ENCODE data around the gene AKNAD1. TPM values are rescaled to one million over a fixed set of nuclear protein-coding genes. Genes with fewer than 3 reads are reported as not detected.
"Not testable (repeated sequence)": the region's sequence is repeated elsewhere in the genome, so short reads cannot be mapped to it uniquely, and the experiment has no call there.

AKNAD1 gene
- 2.2 TPM for total RNA-seq (ENCODE audit: insufficient read depth, low replicate concordance)

- DNase-seq (ENCODE audit: low spot score): no peak
These were observed at the start of gene AKNAD1 for GRCh38 chr1:108856994-108857393. Gene AKNAD1 (minus strand): TSS chr1:108857094. CDS start chr1:108852664, 4,430 bp downstream.

DNA sequence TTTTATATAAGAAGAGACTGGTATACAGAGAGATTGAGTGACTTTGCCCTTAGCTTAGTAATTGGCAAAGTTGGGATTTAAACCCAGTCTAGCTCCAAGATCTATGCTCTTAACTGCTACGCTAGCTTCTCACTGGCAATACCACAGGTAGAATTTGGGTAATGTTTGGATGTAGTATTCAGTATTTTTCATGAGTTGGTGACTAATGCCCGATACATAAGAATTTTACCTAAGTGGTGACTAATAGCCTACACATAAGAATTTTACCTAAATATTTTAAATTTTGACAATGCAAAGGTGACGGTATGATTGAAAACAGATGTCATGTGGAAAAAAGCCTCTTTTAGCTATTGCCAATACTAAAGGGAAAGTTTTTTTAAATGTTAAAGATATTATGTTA lies 44.2 kb upstream of the AKNAD1 start:
- DNase-seq (ENCODE audit: low spot score): no peak

DNA sequence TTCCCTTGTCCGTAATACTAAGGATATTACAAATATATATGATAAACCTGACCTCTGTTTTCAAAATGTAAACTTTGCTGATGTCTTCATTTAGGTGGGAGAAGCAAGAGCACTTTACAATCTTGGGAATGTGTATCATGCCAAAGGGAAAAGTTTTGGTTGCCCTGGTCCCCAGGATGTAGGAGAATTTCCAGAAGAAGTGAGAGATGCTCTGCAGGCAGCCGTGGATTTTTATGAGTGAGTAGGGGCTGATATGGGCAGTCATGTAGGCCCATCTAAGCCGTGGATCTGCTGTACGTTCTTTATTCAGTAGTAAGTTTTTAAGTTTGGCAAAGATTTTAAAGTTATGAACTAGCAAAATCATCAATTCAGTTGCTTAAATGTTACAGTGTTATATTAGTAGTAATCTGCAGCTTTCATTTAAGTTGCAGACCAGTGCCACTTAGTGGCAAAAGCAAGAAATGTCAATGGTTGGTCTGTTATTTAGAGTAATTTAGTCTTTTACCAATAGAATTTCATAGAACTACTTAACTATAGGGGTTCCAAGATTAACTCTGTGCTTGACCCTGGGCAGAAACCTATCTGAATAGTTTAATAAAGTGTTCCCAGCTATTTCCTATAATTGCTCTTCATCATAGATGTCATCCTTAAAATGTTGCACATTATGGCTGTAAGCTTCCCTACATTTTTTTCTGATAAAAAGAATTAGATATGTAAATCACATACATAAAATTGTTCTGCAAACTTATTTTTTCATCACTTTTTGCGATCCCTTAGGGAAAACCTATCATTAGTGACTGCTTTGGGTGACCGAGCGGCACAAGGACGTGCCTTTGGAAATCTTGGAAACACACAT lies 41.2 kb upstream of the AKNAD1 start:
- DNase-seq (ENCODE audit: low spot score): peak; percentile 58

- DNase-seq (ENCODE audit: low spot score): peak; percentile 47
These were observed 39.6 kb upstream of the AKNAD1 start for GRCh38 chr1:108896146-108897145.

GRCh38 chr1:108893141-108893530 lies 36.2 kb upstream of the AKNAD1 start:
- DNase-seq (ENCODE audit: low spot score): no peak

DNA sequence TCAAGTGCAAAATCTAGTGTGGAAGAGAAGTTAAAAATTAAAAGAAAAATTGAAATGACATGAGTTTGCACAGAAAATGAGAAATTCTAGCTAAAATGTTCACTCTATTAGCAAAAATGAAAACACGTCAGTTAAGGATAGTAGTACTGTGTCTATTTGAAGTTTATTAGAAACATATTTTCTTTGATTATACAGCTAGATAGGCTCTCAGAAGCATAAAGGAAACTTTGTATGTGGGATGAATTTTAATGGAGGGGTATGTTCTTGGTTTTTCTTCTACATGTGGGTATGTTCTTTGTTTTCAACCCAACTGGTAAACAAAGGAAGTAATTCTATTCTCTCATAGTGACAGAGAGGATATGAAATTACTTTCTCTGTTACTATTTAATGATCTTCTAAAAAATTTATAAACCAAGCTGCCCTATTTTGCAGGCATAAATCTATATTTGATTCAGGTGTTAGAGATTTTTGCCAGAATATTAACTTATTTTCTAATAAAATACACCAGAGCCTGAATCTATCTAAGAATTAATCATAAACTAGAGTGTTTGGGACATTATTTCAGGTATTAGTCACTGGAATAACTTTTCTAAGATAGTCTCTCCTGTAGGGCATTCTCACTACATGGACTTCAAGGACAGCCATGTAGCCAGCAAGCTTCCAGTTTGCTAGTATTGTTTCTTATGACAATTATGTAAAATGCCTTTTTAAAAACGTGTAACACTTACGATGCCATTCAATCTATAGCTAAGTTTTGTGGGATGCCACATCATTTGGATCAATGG lies 35.7 kb upstream of the AKNAD1 start:
- DNase-seq (ENCODE audit: low spot score): no peak

GRCh38 chr1:108889706-108890384 lies 33.0 kb upstream of the AKNAD1 start:
- DNase-seq (ENCODE audit: low spot score): no peak

DNA sequence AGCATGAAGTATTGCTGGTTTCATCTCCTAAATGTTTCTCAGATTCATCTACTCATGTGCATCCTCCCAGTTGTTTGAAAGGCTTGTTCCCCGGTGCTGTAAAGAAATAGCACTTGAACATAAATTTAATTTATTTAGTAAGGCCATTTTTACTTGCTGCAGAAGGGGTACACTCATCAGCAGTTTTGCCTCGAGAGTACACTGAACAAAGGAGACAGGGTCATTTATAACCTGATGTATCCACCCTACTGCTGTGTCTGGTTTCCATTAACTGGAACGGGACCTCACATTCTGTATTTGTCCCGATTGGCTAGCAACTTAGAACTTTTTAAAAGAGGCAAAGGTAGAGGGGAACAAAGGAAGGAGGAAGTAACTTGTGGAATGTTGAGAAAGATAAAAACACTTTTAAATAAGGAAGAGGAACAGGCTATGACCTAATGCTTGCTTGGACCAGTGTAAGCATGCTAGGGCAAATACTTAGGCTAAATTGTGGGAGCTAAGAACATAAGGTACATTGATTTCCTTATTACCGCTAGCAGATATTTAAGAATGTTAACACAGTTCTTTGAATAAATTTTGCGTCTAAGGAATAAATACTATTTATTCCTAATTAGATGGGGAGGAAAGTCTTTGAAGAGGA lies 32.2 kb upstream of the AKNAD1 start:
- not testable (repeated sequence) for DNase-seq (ENCODE audit: low spot score)

- no peak for DNase-seq (ENCODE audit: low spot score)
These were observed 29.4 kb upstream of the AKNAD1 start for GRCh38 chr1:108886292-108886691.

DNA sequence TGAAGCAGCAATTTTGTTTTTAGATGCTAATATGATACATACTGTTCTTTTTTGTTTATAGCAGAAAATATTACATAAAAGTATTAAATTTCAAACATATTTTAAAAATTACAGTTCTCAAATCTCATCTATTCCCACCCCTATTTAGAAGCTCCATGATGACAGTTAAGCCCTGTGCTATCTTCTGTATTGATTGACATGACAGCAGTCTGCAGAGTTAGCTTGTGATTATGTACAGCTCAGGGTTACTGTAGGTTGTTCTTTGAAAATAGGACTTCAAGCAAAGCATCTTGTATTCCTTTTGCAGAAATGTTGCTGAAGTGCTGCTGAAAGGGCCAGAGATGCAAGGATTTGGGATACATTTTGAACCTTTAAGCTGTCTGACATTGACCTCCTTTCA lies 28.1 kb upstream of the AKNAD1 start:
- no peak for DNase-seq (ENCODE audit: low spot score)

DNA sequence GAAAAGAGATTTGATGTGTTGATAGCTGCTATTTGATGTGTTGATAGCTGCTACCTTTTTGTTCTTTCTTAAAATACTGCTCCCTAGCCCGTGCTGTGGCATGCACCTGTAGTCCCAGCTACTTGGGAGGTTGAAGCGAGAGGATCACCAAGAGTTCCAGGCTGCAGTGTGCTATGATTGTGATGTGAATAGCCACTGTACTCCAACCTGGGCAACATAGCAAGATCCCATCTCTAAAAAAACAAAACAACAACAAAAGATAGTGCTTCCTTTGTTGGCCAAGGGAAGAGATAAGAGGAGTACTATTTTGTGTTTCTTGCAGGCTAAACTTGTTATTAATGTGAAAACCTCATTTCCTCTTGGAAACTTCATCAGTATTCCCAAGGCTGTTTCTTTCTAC lies 25.9 kb upstream of the AKNAD1 start:
- no peak for DNase-seq (ENCODE audit: low spot score)

DNA sequence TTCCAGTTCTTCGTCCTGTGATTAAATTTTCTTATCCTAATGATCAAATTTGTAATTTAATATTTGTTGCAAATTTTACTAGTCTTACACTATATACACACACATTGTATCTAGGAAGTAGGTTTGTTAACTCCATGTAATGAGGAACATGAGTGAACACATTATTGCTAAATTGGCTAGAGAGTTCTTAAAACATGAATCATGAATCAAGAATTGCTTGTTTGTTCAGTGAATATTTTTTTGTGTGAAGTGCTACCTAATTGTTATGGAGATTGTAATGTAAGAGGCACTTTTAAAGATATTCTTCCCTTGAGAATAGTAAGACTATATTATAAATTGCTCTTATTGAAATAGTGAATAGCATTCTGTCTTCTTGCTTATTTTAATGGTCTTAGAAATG lies 24.5 kb upstream of the AKNAD1 start:
- no peak for DNase-seq (ENCODE audit: low spot score)

DNA sequence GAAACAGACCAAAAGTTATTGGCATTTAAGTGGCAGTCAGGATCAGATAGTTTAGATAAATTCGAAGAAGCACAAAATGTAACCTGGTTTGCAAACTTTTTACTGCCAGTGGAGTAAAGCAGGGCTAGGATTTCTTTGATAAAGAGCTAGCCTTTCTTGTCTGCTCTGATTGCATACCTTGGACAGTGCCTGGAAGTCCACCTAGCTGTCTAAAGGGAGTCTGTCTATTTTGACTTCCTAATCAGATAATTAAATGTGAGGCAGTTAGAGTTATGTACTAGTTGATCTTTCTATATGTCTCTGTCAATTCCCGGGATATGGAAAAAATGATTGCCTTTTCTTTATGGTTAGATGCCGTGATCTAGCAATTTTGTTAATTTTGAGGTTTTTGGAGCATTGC lies 24.0 kb upstream of the AKNAD1 start:
- no peak for DNase-seq (ENCODE audit: low spot score)

- DNase-seq (ENCODE audit: low spot score): no peak
These were observed 21.8 kb upstream of the AKNAD1 start for GRCh38 chr1:108878678-108879077.

GRCh38 chr1:108878160-108878469 lies 21.2 kb upstream of the AKNAD1 start:
- no peak for DNase-seq (ENCODE audit: low spot score)

DNA sequence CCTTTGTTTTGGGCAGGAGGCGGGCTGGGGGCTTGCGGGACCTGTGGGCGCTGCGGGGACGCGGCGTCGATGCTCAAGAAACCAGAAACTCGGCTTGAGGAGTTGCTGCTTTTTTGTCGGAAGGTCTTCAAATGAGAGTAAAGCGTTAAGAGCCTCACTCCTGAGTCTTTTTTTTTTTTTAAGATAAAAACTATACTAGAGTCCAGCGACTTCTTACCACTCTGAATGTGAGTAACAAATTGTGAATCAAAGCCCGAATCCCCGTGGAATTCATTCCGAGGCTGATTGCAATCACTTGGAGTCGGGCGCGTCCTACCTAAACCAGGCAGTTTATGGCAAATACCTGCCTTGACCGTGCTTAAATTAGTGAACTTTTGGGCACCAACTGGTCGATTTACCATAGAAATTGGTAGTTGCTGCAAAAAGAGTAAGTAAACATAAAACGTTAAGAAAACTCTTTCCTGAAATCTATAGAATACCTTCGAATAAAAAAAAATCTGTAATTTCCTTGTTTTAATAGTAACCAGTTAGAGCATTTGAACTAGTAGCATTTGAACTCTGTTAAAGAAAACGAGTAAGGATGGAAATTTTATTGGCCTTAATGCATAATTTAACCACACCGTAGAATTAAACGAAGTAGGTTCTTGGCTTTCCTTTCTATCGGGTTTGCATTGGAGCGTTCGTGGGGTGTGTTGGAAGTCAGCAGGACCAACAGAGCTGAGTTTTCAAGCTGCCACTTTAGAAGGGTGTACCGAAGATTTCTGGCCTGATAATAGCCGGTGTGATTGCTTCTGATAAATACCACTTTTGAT lies 20.7 kb upstream of the AKNAD1 start:
- peak; percentile 42 for DNase-seq (ENCODE audit: low spot score)

DNA sequence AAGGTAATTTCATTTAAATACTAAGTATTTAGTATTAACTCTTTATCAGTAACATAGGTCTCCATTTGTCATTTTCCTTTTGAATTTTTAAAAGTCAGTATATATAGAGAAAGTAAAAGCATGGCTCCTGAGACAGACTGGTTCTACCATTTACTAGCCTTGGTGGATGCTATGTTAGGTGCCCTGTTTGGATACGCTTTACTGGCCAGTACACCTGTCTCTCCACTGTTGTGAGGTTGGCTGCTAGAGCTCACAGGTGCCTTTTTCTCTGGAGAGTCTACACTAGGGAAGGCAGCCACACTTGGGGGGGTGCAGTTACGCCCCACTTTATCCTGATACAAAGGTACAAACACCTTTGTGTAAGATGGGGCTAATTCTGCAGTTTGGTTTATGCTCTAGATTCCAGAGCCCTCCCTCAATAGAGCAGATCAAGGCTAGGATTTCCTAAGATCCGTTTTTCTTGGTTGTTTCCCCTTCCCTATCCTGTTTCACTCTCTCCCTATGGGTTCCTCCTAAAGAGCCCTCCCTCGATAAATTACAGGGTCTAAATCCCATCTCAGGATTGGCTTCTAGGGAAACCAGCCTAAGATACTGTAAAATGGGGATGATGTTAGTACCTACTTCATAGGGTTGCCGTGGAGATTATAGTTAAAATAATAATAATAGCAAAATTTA lies 14.3 kb upstream of the AKNAD1 start:
- no peak for DNase-seq (ENCODE audit: low spot score)

GRCh38 chr1:108865316-108865910 lies 8.5 kb upstream of the AKNAD1 start:
- no peak for DNase-seq (ENCODE audit: low spot score)

DNA sequence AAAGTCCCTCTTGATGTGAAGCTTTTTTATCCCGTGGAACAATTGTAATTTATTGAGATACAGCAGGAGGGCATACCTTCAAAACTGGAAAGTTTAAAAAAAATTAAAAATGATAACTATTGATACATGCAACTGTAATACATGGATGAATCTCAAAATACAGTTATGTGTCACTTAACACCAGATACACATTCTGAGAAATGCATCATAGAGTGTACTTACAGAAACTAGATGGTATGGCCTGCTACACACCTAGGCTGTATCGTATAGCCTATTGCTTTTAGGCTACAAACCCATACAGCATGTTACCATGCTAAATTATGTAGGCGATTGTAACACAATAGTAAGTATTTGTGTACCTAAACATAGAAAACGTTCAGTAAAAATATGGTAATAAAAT lies 7.1 kb upstream of the AKNAD1 start:
- no peak for DNase-seq (ENCODE audit: low spot score)
